Limb (tissue), 2 donors: ENCODE data around the gene SAP25.
A peak's percentile ranks its signal among the peaks of the same experiment; 100 is the strongest.
"Not testable (repeated sequence)": the region's sequence is repeated elsewhere in the genome, so short reads cannot be mapped to it uniquely, and the experiment has no call there.

Experiments
- DNase-seq, 2 donors: peaks; one replicate each; pipeline ENCODE4 v3.0.0-alpha.2; 2016; ENCODE audit errors: extremely low spot score in 2 of 2

The SAP25 gene

DNA sequence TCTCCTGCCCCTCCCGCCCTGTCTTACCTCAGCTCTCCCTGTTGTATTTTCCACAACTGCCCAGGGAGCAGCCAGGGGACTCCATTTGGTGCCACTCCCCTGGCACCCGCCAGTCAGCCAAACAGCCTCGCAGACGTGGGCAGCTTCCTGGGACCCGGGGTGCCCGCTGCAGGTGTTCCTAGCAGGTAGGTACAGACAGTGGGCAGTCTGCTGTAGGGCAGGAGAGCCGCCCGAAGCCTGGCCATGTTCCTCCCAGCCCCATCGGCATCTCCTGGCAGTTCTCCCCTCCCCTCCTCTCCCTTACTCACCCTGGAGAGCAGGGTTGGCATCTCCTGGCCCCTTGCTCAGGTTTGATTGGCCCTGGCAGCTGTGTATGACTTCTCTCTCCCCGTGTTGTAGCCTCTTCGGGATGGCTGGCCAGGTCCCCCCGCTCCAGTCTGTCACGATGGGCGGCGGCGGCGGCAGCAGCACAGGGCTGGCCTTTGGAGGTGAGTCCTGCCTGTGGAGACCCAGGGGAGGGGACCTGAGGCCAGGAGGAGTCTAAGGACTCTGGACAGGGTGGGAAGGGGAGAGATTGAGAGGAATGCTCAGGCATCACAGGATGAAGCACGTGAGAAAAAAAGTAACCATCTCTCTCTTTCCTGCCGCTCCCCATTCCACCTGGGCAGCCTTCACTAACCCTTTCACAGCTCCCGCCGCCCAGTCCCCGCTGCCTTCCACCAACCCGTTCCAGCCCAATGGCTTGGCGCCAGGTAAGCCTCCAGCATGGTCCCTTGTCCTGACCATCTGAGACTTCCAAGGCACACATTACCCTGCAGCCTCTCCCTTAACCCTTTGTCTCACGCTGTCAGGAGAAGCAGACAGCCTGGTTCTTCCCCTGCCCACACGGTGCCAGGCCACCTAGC lies 11.3 kb downstream of the SAP25 start:
- no peak for DNase-seq

DNA sequence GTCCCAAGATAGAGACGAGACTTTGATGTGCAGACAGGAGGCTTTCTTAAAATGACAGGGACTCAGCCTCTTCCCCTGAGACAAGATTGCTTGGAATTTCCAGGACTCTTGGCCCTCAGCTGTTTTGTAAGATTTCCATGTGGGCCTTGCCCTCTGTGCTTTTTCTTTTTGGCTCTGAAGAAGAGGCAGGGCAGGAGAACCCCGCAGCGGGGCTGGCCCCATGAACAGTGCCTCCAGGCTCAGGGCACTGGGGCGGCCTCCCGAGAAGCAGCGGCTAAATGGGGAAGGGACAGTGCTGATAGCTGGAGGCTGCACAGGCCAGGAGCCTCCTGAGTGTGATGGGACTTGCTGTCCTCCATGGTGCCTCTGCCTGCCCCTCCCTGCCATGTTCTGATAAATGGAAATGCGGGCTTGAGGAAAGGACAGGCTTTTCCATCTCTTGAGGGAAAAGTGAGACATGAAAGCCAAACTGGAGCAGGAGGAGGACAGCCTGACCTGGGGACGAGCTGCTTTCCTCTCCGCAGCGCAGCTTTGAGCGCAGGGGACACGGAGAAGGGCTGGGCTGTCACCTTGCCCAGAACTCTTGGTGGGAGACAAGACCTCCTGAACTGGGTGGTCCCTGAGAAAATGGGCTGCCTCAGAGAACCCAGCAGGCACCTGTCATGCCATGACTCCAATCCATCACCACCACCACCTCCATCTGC lies 12.1 kb downstream of the SAP25 start:
- DNase-seq, result no peak

DNA sequence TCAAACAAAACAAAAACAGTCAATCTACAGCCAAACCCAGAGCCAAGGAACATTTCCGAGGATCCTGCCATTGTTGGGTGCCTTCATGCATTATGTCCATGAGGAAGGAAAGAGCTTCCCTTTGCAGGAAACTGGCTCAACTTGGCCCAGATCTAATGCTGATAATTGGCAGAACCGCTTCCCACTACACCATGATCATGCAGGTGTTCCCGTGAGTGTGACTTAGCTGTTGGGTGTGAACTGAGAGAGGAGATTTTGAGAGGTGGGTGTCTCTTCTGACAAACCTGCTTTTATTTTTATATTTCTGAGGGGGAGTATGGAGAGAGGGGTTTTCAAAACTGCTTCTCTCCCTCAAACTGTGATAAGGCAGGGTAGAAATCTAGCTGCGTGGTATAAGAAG lies 14.6 kb downstream of the SAP25 start:
- DNase-seq, result no peak

DNA sequence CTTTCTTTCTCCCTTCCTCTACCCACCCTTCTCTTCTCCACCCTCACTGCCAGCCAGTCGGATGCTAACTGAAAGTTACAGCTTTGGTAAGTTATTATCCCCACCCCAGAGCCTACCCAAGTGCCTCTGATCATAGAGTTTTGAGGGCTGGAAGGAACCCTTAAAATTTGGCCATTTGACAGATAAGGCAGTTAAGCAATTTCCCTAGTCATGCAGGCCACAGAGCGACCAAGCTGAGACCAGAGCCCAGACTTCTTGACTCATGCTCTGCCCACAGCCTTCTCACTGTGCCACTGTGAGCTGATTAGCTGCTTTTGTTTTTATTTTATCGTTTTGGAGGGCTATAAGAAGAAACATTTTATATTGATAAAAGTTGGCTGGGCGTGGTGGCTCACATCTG lies 17.2 kb downstream of the SAP25 start:
- no peak for DNase-seq

DNA sequence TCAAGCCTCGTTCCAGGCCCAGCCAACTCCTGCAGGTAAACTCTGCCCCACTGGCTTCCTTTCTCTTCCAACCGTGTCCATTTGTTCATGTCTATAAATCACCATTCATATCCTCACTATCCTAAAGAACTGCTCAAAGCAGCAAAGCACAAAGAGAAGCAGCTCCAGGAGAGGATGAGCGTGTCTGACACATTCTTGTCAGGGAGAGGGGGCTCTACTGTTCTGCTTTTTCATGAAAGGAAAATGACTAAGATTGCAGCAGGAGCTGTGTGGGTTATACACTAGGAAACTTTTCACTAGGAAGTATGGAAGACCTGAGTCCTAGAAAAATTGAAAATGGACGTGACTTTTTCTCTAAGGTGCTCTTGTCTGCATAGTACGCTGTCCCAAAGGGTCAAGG lies 18.0 kb downstream of the SAP25 start:
- no peak for DNase-seq

DNA sequence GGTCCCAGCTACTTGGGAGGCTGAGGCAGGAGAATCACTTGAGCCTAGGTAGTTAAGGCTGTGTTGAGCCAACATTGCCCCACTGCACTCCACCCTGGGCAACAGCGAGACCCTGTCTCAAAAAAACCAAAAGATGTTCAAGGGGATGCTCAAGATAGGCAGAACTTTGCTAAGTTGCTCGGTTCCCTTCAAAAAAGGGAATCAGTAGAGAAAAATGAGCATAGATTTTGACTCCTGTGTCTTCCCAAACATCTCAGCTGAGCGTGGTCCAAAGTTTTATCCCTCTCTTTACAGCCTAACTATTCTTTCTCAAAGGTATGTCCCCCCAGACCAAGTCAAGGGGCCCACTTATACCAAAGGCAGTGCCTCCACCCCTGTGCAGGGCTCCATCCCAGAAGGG lies 20.7 kb downstream of the SAP25 start:
- DNase-seq, result no peak

DNA sequence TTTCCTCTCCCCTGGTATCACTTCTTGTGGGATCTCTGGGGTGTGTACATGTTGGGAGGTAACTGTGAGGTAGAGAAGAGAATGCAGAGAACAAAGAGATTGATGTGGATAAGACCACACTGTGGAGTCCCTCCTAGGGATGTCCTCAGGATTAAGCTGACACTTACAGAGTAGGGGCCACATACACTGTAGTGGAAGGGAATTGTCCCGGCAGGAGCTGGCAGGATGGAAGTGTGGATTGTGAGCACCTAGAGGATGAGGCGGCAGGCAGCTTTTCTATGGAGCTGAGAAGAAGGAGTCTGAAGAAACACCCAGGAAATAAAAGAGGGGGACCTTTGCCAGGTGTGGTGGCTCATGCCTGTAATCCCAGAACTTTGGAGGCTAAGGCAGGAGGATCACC lies 21.2 kb downstream of the SAP25 start:
- no peak for DNase-seq

DNA sequence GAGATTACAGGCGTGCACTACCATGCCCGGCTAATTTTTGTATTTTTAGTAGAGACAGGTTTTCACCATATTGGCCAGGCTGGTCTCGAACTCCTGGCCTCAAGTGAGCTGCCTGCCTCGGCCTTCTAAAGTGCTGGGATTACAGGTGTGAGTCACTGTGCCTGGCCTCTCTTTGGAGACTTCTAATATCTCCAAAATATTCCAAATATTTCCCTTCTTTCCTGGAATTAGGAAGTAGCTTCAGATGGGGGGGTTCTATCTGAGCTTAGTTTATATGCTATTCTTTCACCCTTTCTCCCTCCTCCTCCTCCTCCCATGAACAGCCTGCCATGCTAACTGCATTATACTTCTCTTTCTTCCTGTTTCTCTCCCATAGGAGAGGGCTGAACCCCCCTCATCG lies 25.3 kb downstream of the SAP25 start:
- DNase-seq, result not testable (repeated sequence)

DNA sequence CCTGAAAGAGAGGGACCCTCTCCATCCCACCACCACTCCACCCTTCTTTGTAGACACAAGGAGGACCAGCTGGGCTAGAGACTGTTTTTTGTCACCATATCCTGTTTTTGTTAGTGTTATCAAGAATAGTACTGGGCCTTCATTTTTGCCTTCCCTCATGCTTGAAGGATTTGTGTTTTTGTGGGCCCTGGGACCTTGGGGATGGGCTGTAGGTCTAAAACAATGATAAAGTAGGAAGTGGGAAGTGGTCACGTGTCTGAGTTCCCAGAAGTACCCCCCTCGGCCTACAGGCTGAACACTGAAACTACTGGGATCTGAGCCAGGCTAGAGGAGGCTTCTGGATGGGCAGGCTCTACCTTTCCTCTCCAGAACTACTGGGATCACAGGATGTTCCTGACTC lies 25.8 kb downstream of the SAP25 start:
- no peak for DNase-seq

DNA sequence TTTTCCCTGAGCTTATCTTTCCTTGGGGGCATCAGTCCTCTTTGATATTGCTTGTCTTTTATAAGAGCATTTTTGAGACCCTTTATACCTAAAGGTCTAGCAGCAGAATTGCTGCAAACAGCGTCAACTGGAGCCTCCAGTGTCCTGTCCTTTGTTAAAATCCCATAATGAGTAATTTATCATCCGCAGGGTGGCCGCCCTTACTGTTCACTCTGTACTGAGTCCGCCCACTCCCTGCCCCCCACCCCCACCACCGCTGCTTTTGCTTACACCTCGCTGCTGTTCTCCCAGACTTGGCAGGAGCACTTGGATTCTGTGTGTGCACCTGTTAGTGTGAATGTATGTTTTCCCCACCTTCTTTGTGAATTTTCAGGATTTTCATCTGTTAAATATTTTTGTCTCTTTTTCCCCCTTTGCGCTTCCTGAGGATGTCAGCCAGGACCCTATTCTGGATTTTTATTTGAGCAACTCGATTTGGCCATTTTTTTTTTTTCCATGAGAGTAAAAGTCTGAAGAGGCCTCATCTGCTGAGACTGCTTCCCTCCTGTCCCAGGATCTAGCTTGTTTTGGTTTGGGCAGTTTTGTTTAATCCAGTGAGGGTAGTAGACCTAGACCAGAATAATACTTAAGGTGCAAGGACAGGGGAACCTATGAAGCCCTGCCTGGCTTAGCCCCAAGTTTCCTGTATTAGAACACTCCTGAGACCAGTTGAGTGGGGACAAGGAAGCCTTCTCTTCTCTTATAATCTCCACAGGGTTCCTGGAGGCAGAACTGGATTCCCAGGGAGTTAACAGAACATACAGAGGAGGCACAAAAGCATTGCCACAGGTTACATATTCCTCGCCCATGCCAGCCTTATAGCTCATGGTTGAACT lies 26.5 kb downstream of the SAP25 start:
- no peak for DNase-seq

DNA sequence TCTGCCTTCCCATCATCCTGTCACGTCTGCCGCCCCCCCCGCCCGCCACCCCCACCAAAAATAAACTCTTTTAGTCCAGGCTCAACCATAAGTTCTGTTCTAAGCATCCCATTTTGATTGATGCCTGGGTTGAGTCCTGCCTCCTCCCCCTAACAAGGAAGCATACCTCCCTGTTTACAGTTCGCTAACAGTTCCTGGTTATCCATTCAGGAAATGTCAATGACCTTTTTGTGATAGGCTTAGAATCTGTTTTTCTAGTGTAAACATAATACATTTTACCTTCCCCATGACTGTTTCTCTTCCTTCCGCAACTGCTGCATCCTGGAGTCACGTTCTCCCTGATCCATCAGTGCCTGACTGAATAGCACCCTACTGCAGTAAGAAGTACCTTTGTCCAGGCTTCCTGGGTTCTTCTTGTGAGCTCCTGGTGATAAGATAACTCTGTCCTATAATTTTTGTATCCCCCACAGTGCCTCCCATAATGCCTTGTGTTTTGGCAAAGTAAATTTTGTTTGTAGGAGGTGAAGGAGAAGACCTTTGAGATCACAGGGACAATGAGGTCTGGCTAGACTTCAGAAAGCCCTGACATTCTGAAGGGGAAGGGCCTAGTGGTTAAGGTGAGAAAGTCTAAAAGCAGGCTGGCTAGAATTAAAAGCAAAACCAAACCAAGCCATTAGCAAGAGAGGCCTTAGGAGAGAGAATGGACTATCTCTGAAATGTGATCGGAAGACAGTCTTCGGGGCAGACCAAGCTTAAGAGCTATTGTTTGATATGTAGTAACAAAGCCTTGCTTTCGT lies 27.4 kb downstream of the SAP25 start:
- DNase-seq, result no peak

DNA sequence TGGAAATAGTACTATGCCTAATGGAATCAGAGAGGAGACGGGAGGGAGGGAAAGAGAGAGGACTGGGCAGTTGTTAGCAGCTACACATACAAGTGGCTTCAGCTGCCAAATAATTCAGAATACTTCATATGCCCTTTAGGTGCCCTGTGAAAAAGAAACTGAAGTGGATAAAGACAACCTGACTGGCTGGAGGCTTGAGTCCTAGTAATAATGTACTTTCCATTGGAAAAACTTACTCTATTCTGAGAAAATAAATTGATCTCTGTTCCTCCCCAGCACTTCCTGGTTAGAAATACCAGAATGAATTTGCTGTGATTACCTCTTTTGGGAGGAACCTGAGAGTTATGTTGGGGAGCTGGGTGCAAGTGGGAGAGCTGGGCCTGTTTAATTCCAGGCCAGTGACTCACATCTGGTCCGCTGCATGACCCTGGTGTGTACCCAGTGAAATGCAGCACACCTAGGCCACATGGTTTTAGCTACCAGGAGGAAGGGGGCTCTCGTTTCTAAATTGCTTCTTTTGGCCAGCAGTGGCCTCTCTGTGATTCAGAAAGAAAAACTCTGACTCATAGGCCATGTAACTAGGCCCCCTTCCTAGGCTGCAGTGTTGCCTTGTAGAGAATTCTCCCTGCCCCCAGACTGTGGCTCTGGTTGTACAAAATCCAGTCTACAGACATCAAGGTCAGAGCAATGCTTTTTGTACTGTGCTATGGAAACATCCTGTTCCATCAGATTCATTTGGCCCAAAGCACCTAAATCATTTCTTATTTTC lies 28.2 kb downstream of the SAP25 start:
- DNase-seq, result peak; percentile 30 to 46

DNA sequence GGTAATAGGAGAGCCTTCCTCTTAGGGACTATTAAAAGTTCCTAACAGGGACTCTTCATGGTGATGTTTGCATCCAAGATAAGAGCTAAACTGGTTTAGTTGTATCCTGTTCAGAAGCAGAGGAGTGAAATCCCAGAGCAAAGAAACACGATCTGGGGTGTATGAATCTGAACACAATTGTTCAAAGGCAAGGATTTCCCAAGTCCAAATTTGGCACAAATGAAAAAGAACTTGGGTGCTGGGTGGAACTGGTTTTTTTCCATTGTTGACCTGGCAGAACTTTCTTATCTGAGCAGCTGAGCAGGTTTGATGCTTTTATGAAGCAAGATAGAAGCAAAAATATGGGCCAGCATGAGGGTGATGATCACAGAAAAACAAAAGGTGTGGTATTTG lies 28.7 kb downstream of the SAP25 start:
- no peak for DNase-seq

DNA sequence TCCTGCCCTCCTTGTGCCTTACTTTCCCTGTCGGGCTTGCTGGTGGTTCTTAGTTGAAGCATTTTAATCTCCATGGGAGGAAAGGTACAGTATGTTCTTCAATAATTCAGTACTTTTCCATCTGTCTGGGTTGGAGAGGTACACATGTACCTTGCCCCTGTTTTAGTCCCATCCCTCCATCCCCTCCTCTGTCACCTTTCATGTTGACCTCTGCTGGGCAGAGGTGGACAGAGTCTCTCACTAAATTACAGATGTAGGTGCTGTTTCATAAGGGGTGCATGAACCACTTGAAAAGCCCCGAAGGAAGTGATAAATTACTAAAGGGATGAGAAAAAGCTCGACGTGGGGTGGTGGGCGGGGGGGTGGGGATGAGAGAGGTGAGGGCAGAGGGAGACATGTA lies 29.3 kb downstream of the SAP25 start:
- DNase-seq, result no peak

DNA sequence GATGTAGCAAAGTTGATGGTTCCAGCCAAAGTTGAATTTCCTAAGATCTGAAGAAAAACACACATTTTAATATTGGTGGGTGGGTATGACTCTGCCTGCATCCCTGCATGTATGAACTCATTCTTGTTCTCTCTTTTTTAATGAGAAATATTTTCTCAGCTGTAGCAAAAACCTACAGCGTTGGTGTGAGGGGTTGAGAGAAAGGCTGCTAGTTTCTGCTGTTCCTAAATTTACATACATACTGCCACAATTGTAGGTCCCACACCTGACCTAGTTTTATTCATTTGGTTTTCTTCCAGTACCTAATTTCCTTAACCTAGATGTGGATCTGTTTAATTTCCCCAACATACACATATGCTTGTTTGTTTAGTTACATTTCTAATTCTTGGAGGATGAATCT lies 30.1 kb downstream of the SAP25 start:
- DNase-seq, result no peak

DNA sequence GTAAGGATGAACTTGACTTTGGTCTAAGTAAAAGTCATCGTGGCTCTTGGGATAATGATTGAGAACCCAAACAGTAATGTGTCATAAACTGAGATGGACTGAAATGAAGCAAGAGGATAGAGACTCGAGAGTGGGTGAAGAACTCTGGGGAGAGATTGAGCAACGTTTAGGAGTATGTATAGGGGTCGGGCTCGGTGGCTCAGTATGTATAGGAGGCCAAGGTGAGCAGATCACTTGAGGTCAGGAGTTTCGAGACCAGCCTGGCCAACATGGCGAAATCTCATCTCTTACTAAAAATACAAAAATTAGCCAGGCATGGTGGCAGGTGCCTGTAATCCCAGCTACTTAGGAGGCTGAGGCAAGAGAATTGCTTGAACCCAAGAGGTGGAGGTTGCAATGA lies 32.4 kb downstream of the SAP25 start:
- DNase-seq, result not testable (repeated sequence)

DNA sequence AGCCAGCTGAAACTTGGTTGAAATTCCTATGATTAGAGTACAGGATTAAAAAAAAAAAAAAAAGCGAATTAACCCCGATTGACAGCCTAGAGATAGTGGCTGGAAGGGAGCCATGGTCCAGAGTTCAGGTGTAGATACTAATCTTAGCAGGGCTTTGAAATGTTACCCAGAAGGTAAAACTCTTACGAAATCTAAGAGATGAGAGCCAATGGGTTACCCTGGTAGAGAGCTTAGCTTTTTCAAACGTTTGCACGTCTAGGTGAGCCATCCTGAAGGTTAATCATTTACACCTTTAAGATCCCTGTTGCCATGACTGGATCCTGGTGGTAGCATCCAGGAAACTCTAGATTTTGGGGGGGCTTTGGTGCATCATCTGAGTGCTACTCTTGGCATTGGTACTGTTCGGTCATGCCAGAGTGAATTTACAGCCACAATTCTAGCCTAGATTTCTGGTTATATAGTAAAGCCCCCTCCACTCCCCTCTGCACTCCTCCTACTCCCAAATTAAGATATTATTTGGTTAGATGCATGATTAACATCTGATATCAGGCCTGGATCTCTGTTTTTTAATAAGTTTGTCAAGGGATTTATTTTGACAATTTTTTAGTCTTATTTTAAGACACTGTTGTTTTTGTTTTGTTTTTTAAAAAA lies 33.5 kb downstream of the SAP25 start:
- no peak for DNase-seq

DNA sequence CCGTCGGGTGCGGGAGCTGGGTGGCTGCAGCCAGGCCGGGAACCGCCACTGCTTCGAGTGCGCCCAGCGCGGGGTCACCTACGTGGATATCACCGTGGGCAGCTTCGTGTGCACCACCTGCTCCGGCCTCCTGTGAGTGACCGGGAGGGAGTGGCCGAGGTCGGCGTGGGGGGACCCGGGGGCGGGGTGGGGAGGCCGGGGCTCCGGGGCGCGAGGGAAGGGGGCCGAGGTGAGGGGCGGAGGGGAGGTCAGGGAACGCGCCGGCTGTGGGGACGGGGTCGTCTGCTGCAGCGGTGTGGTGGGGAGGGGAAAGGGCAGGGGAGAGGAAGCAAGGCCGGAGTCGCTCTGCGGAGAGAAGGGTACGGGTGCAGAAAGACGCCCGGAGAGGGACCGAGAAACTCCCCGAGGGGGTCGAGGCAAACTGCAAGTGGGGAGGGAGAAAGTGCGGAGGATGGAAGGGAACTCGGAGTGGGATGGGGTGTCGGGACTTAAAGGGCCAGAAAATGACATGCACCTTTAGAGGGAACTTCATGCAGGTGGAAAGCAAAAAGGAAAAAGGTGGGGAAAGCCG lies 34.2 kb downstream of the SAP25 start:
- DNase-seq, result no peak

DNA sequence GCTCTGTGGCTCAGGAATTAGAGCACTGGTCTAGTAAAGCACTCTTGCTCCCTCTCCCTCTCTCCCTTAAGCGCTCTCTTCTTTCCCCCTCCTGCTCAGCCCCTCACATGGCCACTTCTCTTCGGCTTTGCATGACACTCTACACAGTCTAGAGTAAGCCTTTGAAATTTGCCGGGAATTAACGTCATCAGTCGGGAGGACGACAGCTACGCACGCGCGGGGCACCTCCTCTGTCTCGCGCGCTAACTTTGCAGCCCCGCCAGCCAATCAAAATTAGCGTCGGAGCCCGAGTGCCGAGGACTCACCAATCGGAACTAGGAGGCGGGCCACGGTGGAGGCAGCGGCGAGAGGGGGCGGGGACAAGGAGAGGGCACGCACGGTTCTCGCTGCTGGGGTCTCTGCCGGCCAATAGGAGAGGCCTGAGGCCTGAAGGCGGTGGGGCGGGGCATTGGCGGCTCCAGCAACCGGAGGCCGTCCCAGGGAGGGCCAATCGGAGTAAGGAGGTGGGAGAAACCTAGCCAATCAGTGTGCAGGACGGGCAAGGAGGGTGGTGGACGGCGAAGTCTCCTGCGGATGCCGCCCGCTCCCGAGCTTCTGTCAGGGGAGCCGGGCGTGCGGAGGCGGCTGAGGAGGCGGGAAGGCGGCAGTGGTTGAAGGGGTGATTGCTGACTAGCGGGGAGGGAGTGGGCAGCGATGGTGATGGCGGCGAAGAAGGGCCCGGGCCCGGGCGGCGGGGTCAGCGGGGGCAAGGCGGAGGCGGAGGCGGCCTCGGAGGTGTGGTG lies 34.9 kb downstream of the SAP25 start, which contains the start of gene AGFG2:
AGFG2 (plus strand) TSS at position 550 of the 782 bp plus-strand sequence; CDS start at position 694, 144 bp downstream.
- DNase-seq, result peak; percentile 100
